HCT116 (cell line): Measurements from ENCODE around the gene OSCP1. TPM values are rescaled to one million over a fixed set of nuclear protein-coding genes. Genes with fewer than 3 reads are reported as not detected.

Experiments used
- ATAC-seq: fragments of 200-7000 bp; cut with Tn5 transposase; 2 replicates; pipeline ENCODE4 v1.9.1; 2020; ENCODE audit warnings: mild to moderate bottlenecking, moderate library complexity
- BruUV-seq: library from RNA; stranded (reverse); fragments of 400-500 nt; replicated peaks from 2 replicates; lab custom pipeline; 2021; lab: Mats Ljungman, UMichigan
- CTCF ChIA-PET: fragments of 300-600 bp; sonication (Branson Sonifier 250); formaldehyde crosslinking; loops from one replicate; lab custom pipeline; 2021; ENCODE audit warnings: antibody characterized with exemption; lab: Charles Lee
- POLR2A ChIA-PET: fragments of 300-600, 350-600 bp; sonication (Branson Sonifier 250); formaldehyde crosslinking; loops from one replicate; lab custom pipeline; 2021; ENCODE audit warnings: antibody characterized with exemption; lab: Charles Lee
- RAD21 ChIA-PET, 2 experiments: fragments of 300-600 bp; sonication (Branson Sonifier 250); formaldehyde crosslinking; loops; one replicate each; lab custom pipeline; 2023; ENCODE audit warnings: low total read pairs in 2 of 2; ENCODE audit not compliant: uncharacterized antibody in 2 of 2, unreplicated experiment in 2 of 2, low non-redundant PET in 1 of 2; lab: Charles Lee
- DNase-seq: peaks from one replicate; pipeline ENCODE4 v3.0.0-alpha.2; 2010; ENCODE audit warnings: low read depth, low spot score
- H2AFZ ChIP-seq: fragments of 200-600 bp; shearing (Covaris generic), sonication (generic); 2 replicates; pipeline ENCODE4 v1.6.1; 2017; ENCODE audit warnings: low read depth, mixed run types, mixed read lengths, antibody characterized with exemption, low read length; ENCODE audit not compliant: poor library complexity, severe bottlenecking
- H3K27ac ChIP-seq: 2 replicates; pipeline ENCODE4 v1.5.1; 2012; ENCODE audit warnings: low read depth, low read length
- H3K27me3 ChIP-seq: fragments of 200-600 bp; sonication (generic); 2 replicates; pipeline ENCODE4 v1.6.1; 2016; ENCODE audit warnings: mixed run types, low read length, mixed read lengths; ENCODE audit not compliant: insufficient read depth
- H3K36me3 ChIP-seq, 2 experiments: fragments of 200-500 bp in 1 of 2; fragments of 200-600 bp in 1 of 2; sonication (Bioruptor generic) in 1 of 2; sonication (generic) in 1 of 2; 2 replicates each; pipeline versions ENCODE4 v1.5.1 to v1.6.1; 2014 to 2016; ENCODE audit warnings: low read length in 2 of 2, inconsistent platforms in 1 of 2, mixed read lengths in 1 of 2, mixed run types in 1 of 2; ENCODE audit not compliant: insufficient read depth in 2 of 2, control insufficient read depth in 1 of 2
- H3K4me1 ChIP-seq, 2 experiments: fragments of 200-600 bp in 1 of 2; sonication (generic) in 1 of 2; 2 replicates each; pipeline versions ENCODE4 v1.5.1 to v1.6.1; 2012 to 2017; ENCODE audit warnings: low read length in 2 of 2, inconsistent platforms in 1 of 2, mild to moderate bottlenecking in 1 of 2, mixed read lengths in 1 of 2, mixed run types in 1 of 2, moderate library complexity in 1 of 2; ENCODE audit not compliant: insufficient read depth in 2 of 2, control insufficient read depth in 1 of 2
- H3K4me2 ChIP-seq: fragments of 200-600 bp; sonication (generic); 2 replicates; pipeline ENCODE4 v1.6.1; 2017; ENCODE audit warnings: mixed run types, low read length, mixed read lengths
- H3K4me3 ChIP-seq, 2 experiments: fragments of 200-600 bp in 1 of 2; sonication (generic) in 1 of 2; replicated peaks in 1 of 2; 2 replicates each; pipeline ENCODE4 v1.5.1; 2011 to 2016; ENCODE audit warnings: low read length in 2 of 2, control low read depth in 1 of 2, low read depth in 1 of 2, mild to moderate bottlenecking in 1 of 2, mixed read lengths in 1 of 2, mixed run types in 1 of 2
- H3K79me2 ChIP-seq: fragments of 200-600 bp; sonication (generic); 2 replicates; pipeline ENCODE4 v1.6.1; 2017; ENCODE audit warnings: mild to moderate bottlenecking, mixed run types, low read length, moderate library complexity, mixed read lengths; ENCODE audit not compliant: insufficient read depth
- H3K9ac ChIP-seq: fragments of 200-600 bp; sonication (generic); 2 replicates; pipeline ENCODE4 v1.6.1; 2016; ENCODE audit warnings: low read length, mixed read lengths
- H3K9me2 ChIP-seq: fragments of 200-600 bp; sonication (generic), shearing (Covaris generic); 2 replicates; pipeline ENCODE4 v1.6.1; 2017; ENCODE audit warnings: mixed run types, mild to moderate bottlenecking, moderate library complexity; ENCODE audit not compliant: insufficient read depth
- H3K9me3 ChIP-seq, 2 experiments: fragments of 200-500 bp in 1 of 2; fragments of 200-600 bp in 1 of 2; sonication (Bioruptor generic) in 1 of 2; sonication (generic) in 1 of 2; 2 replicates each; pipeline ENCODE4 v1.6.1; 2014 to 2017; ENCODE audit warnings: low read length in 2 of 2, mixed read lengths in 2 of 2, inconsistent platforms in 1 of 2, low read depth in 1 of 2, mild to moderate bottlenecking in 1 of 2, mixed run types in 1 of 2, moderate library complexity in 1 of 2; ENCODE audit not compliant: control insufficient read depth in 1 of 2, insufficient read depth in 1 of 2
- H4K20me1 ChIP-seq: fragments of 200-600 bp; sonication (generic), shearing (Covaris generic); 2 replicates; pipeline ENCODE4 v1.6.1; 2017; ENCODE audit warnings: mixed run types, mild to moderate bottlenecking, moderate library complexity; ENCODE audit not compliant: insufficient read depth
- ATF3 ChIP-seq: IDR thresholded peaks from 2 replicates; pipeline ENCODE4 v1.6.1; 2012
- CEBPB ChIP-seq: IDR thresholded peaks from 2 replicates; pipeline ENCODE4 v1.6.1; 2012; ENCODE audit warnings: low read depth
- EGR1 ChIP-seq: IDR thresholded peaks from 2 replicates; pipeline ENCODE4 v1.6.1; 2012; ENCODE audit warnings: low read depth
- ELF1 ChIP-seq: IDR thresholded peaks from 2 replicates; pipeline ENCODE4 v1.6.1; 2012; ENCODE audit warnings: low read depth, borderline replicate concordance
- EZH2 ChIP-seq: fragments of 200-600 bp; sonication (generic); IDR thresholded peaks from 2 replicates; pipeline ENCODE4 v1.6.1; 2017; ENCODE audit warnings: antibody characterized with exemption, mixed run types
- EZH2phosphoT487 ChIP-seq: fragments of 200-600 bp; IDR thresholded peaks from 2 replicates; pipeline ENCODE4 v1.6.1; 2018; ENCODE audit warnings: antibody characterized with exemption, borderline replicate concordance
- JUND ChIP-seq: IDR thresholded peaks from 2 replicates; pipeline ENCODE4 v1.6.1; 2012
- POLR2A ChIP-seq: IDR thresholded peaks from 2 replicates; pipeline ENCODE4 v1.7.0; 2011; ENCODE audit warnings: borderline replicate concordance; ENCODE audit not compliant: insufficient read depth, insufficient read length; ENCODE audit errors: extremely low read depth
- POLR2AphosphoS5 ChIP-seq: IDR thresholded peaks from 2 replicates; pipeline ENCODE4 v1.6.1; 2011; ENCODE audit warnings: mild to moderate bottlenecking, low read depth, low read length, moderate library complexity
- RAD21 ChIP-seq: IDR thresholded peaks from 2 replicates; pipeline ENCODE4 v1.6.1; 2012; ENCODE audit warnings: low read depth, mild to moderate bottlenecking
- REST ChIP-seq: IDR thresholded peaks from 2 replicates; pipeline ENCODE4 v1.6.1; 2012; ENCODE audit warnings: low read depth
- SIN3A ChIP-seq: IDR thresholded peaks from 2 replicates; pipeline ENCODE4 v1.6.1; 2012; ENCODE audit warnings: low read depth
- SP1 ChIP-seq: IDR thresholded peaks from 2 replicates; pipeline ENCODE4 v1.6.1; 2012; ENCODE audit warnings: low read depth
- TCF7L2 ChIP-seq: IDR thresholded peaks from 2 replicates; pipeline ENCODE4 v1.7.0; 2011; ENCODE audit warnings: borderline replicate concordance, inconsistent platforms; ENCODE audit not compliant: insufficient read depth, insufficient read length; ENCODE audit errors: extremely low read depth
- YY1 ChIP-seq: IDR thresholded peaks from 2 replicates; pipeline ENCODE4 v1.6.1; 2011; ENCODE audit warnings: low read length, low read depth, moderate library complexity, mild to moderate bottlenecking; ENCODE audit not compliant: insufficient replicate concordance; ENCODE audit errors: extremely low read depth
- ZFX ChIP-seq: fragments of 450-650 bp; IDR thresholded peaks from 2 replicates; pipeline ENCODE4 v1.6.1; 2017
- ZNF274 ChIP-seq: fragments of 200-500 bp; sonication (Bioruptor generic); IDR thresholded peaks from 2 replicates; pipeline ENCODE4 v1.6.1; 2014; ENCODE audit warnings: mild to moderate bottlenecking, low read depth, low read length, inconsistent platforms
- intact Hi-C: fragments of 100-400 bp; cut with micrococcal nuclease; formaldehyde crosslinking; loops from 2 replicates; pipeline ENCODE4 v1.10.0; 2022
- total RNA-seq: library from RNA; stranded (reverse); gene quantifications from one replicate; pipeline ENCODE4 v1.2.1, GENCODE V29; 2021; ENCODE audit not compliant: unreplicated experiment
- TF ChIP-seq, protein P1 (sequence below): IDR thresholded peaks from 2 replicates; pipeline ENCODE4 v1.6.1; 2012
- TF ChIP-seq, protein P2 (sequence below): IDR thresholded peaks from 2 replicates; pipeline ENCODE4 v1.6.1; 2011; ENCODE audit warnings: mild to moderate bottlenecking, low read length, moderate library complexity; ENCODE audit not compliant: insufficient replicate concordance; ENCODE audit errors: extremely low read depth

Gene OSCP1
- total RNA-seq, 1 experiment from 2014 or later, result 4.1 TPM

DNA sequence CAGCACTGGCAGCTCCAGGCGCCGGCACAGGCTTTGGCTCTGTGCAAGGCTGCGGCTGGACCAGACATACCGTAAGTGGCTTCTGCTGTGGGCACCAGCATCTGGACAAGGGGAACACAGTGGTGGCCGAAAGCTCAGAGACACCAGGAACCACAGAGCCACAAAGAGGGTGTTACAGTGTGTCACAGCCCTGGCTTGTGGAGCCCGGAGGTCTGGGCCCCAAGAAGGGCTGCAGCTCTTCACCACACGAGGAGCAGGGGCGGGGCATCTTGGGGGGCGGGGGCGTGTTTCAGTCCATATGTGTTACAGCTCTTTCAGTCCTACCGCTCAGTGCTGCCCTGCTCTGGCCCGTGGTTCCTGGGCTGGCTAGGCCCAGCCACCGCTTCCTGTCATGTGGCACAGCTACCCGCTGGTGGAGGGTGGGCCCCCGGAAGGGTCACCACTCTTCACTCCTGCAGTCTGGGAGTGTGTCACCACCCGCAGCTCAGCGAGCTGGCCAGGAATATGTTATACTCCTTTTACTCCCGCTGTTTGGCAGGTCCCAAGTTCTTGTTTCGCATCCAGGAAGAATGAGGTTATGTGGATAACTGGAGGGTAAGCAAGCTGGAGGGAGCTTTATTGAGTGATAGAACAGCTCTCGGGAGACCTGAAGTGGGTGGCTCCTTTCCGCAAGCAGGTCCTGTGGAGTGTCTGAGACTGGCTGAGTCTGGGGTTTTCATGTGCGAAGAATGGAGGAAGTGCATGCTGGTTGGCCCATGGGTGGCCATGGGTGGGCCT, 49.2 kb downstream of the OSCP1 start (continued):
- TF ChIP-seq JUND, result no peak
- TF ChIP-seq YY1, result peak; percentile 61

DNA sequence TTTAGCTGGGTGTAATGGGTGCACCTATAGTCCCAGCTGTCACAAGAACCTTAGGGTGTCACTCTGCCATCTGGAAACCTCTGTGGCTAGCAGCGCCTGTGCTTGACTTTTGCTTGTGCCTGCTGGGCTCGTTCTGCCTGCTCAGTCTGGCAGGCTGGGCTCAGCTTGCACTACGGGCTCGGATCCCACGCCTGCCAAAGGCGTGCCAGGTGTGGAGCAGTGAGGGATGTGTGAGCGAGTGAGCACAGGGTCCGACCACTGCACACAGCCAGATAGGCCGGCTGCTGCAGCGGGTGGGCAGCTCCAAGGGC, 49.8 kb downstream of the OSCP1 start:
- Histone ChIP-seq H3K4me3 (peak overlapping the region; percentile 78 to 79), H3K9me2 (no peaks in the 10 kb centered on the region), H4K20me1 (no peaks in the 10 kb centered on the region), H3K9me3 (no peaks in the 10 kb centered on the region), H3K9ac (peak overlapping the region; percentile 83), H3K36me3 (no peaks in the 10 kb centered on the region), H3K27ac (peak overlapping the region; percentile 74), H2AFZ (no peak overlapping the region), H3K4me2 (peak overlapping the region; percentile 96), H3K4me1 (peaks cover 26 to 42% of the 10 kb centered on the region in 2 experiments), H3K27me3 (no peaks in the 10 kb centered on the region), H3K79me2 (peaks cover 20% of the 10 kb centered on the region)
- intact Hi-C loops, result no loop called here
- RAD21 ChIA-PET, result interaction anchor here in 1 of 2 experiments (1.0 kb wide), 1 partner anchor 58 kb away, joined by 3 read pairs; no protein-coding TSS in a partner anchor
- POLR2A ChIA-PET, result interaction anchor here (0.8 to 7.4 kb wide), 19 partner anchors 8 to 497 kb away, joined by 3 to 219 read pairs (median 4); partner anchors contain the start of genes EVA1B, MRPS15, OSCP1 and STK40
- no TSS peak for BruUV-seq
- DNase-seq, result no peak
- ATAC-seq, result no peak
- CTCF ChIA-PET, result interaction anchor here (0.6 to 2.3 kb wide), 5 partner anchors 12 to 170 kb away, joined by 3 to 7 read pairs (median 4); partner anchors contain the start of gene STK40
- TF ChIP-seq SIN3A, result no peak
- no peak for TF ChIP-seq YY1
- TF ChIP-seq TCF7L2, result no peak
- no peak for TF ChIP-seq RAD21
- TF ChIP-seq, protein P1, sequence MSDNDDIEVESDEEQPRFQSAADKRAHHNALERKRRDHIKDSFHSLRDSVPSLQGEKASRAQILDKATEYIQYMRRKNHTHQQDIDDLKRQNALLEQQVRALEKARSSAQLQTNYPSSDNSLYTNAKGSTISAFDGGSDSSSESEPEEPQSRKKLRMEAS, result no peak
- no peak for TF ChIP-seq EZH2phosphoT487
- TF ChIP-seq ZFX, result no peak
- TF ChIP-seq EGR1, result no peak
- TF ChIP-seq, protein P2, sequence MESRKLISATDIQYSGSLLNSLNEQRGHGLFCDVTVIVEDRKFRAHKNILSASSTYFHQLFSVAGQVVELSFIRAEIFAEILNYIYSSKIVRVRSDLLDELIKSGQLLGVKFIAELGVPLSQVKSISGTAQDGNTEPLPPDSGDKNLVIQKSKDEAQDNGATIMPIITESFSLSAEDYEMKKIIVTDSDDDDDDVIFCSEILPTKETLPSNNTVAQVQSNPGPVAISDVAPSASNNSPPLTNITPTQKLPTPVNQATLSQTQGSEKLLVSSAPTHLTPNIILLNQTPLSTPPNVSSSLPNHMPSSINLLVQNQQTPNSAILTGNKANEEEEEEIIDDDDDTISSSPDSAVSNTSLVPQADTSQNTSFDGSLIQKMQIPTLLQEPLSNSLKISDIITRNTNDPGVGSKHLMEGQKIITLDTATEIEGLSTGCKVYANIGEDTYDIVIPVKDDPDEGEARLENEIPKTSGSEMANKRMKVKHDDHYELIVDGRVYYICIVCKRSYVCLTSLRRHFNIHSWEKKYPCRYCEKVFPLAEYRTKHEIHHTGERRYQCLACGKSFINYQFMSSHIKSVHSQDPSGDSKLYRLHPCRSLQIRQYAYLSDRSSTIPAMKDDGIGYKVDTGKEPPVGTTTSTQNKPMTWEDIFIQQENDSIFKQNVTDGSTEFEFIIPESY, result no peak
- TF ChIP-seq POLR2AphosphoS5, result no peak
- no peak for TF ChIP-seq SP1
- TF ChIP-seq REST, result no peak
- no peak for TF ChIP-seq CEBPB
- no peak for TF ChIP-seq POLR2A
- TF ChIP-seq ZNF274, result no peak
- no peak for TF ChIP-seq ELF1
- no peak for TF ChIP-seq EZH2
- TF ChIP-seq ATF3, result no peak
